Fibroblast of skin of abdomen (primary cell): ENCODE results near the gene C12orf56.
"Not testable (repeated sequence)": the region's sequence is repeated elsewhere in the genome, so short reads cannot be mapped to it uniquely, and the experiment has no call there.

Experiments
- DNase-seq: peaks from one replicate; pipeline ENCODE4 v3.0.0-alpha.2; 2013

Gene C12orf56

GRCh38 chr12:64387197-64387816, 3.3 kb downstream of the C12orf56 start:
- no peak for DNase-seq

GRCh38 chr12:64385468-64385867, 5.1 kb downstream of the C12orf56 start:
- DNase-seq = peak; percentile 33

GRCh38 chr12:64385019-64385418, 5.5 kb downstream of the C12orf56 start:
- DNase-seq = no peak

- DNase-seq = no peak
These were observed 6.9 kb downstream of the C12orf56 start for GRCh38 chr12:64383675-64384074.

GRCh38 chr12:64362721-64363305, 27.7 kb downstream of the C12orf56 start:
- DNase-seq = no peak

- not testable (repeated sequence) for DNase-seq
These were observed 29.4 kb downstream of the C12orf56 start for GRCh38 chr12:64361173-64361572.

GRCh38 chr12:64356209-64356608, 34.3 kb downstream of the C12orf56 start:
- DNase-seq = not testable (repeated sequence)

GRCh38 chr12:64352181-64352580, 38.4 kb downstream of the C12orf56 start:
- no peak for DNase-seq

- no peak for DNase-seq
These were observed 39.3 kb downstream of the C12orf56 start for GRCh38 chr12:64351265-64351664.

GRCh38 chr12:64347630-64348029, 42.9 kb downstream of the C12orf56 start:
- DNase-seq = no peak

GRCh38 chr12:64344631-64345030, 45.9 kb downstream of the C12orf56 start:
- DNase-seq = not testable (repeated sequence)

GRCh38 chr12:64340546-64340945, 50.0 kb downstream of the C12orf56 start:
- DNase-seq = not testable (repeated sequence)

GRCh38 chr12:64335886-64336466, 54.6 kb downstream of the C12orf56 start:
- DNase-seq = no peak

- DNase-seq = no peak
These were observed 57.6 kb downstream of the C12orf56 start for GRCh38 chr12:64332938-64333337.

- DNase-seq = no peak
These were observed 58.3 kb downstream of the C12orf56 start for GRCh38 chr12:64332296-64332695.

GRCh38 chr12:64329031-64329710, 61.4 kb downstream of the C12orf56 start:
- DNase-seq = not testable (repeated sequence)

GRCh38 chr12:64325055-64325454, 65.5 kb downstream of the C12orf56 start:
- no peak for DNase-seq

- no peak for DNase-seq
These were observed 66.9 kb downstream of the C12orf56 start for GRCh38 chr12:64323476-64324225.

GRCh38 chr12:64323006-64323405, 67.6 kb downstream of the C12orf56 start:
- no peak for DNase-seq

GRCh38 chr12:64320611-64321010, 69.9 kb downstream of the C12orf56 start:
- no peak for DNase-seq

GRCh38 chr12:64319540-64320225, 70.9 kb downstream of the C12orf56 start:
- DNase-seq = not testable (repeated sequence)

GRCh38 chr12:64318605-64319004, 72.0 kb downstream of the C12orf56 start:
- DNase-seq = peak; percentile 8
